Type B pancreatic cell (in vitro differentiated cells): Measurements from ENCODE around the gene FOXP3. TPM values are rescaled to one million over a fixed set of nuclear protein-coding genes. Genes with fewer than 3 reads are reported as not detected.

Experiments used
- DNase-seq: peaks from one replicate; pipeline ENCODE4 v3.0.0; 2021; ENCODE audit warnings: mixed read lengths; ENCODE audit not compliant: unreplicated experiment; ENCODE audit errors: extremely low spot score
- H3K27ac Mint-ChIP-seq: 2 replicates; pipeline ENCODE4 v1.8.0; 2021; ENCODE audit warnings: mild to moderate bottlenecking, mixed read lengths
- H3K27me3 Mint-ChIP-seq: 2 replicates; pipeline ENCODE4 v1.8.0; 2021; ENCODE audit warnings: mixed read lengths
- H3K36me3 Mint-ChIP-seq: 2 replicates; pipeline ENCODE4 v1.8.0; 2021; ENCODE audit warnings: mixed read lengths
- H3K4me1 Mint-ChIP-seq: one replicate; pipeline ENCODE4 v1.8.0; 2021; ENCODE audit warnings: mixed read lengths; ENCODE audit not compliant: unreplicated experiment
- H3K4me3 Mint-ChIP-seq: 2 replicates; pipeline ENCODE4 v1.8.0; 2021; ENCODE audit warnings: mild to moderate bottlenecking, mixed read lengths
- H3K9me3 Mint-ChIP-seq: 2 replicates; pipeline ENCODE4 v1.8.0; 2021; ENCODE audit warnings: mixed read lengths
- total RNA-seq: library from RNA; stranded (reverse); gene quantifications from 2 replicates; pipeline ENCODE4 v1.2.1, GENCODE V29; 2021; ENCODE audit warnings: low replicate concordance
- TF ChIP-seq, protein P1 (sequence below): fragments of 200-600 bp; sonication (generic); conservative IDR thresholded peaks from 2 replicates; pipeline ENCODE4 v1.5.0; 2021; ENCODE audit warnings: antibody characterized with exemption, mild to moderate bottlenecking

The FOXP3 gene
- total RNA-seq, 1 donor from 2014 or later: 0.58 TPM

DNA sequence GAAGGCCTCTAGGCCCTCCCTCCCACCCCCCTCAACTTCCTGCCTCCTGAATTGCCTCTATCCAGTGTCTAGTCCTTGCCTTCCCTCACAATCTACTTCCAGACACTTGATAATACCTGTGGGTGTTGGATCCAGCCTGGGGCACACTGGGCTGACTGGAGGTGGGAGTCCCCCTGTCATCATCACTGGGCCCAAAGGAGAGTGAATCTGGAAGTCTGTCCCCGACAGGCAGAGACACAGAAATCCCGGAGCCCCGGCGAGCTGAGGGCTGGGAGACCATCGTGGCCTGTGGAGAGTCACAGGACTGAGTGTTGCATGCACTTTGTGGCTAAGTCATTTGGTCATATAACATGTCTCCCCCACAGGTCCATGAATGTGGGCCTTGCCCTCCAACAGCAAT is 56.1 kb downstream of the FOXP3 start:
- no peaks in the 10 kb centered on the region for H3K27me3 Mint-ChIP-seq

GRCh38 chrX:49206543-49206942 is 58.0 kb downstream of the FOXP3 start:
- Mint-ChIP-seq H3K4me1 (no peaks in the 10 kb centered on the region), H3K4me3 (no peak overlapping the region), H3K36me3 (no peaks in the 10 kb centered on the region), H3K27me3 (no peaks in the 10 kb centered on the region), H3K27ac (no peak overlapping the region), H3K9me3 (no peaks in the 10 kb centered on the region)
- no peak for DNase-seq
- TF ChIP-seq, protein P1, sequence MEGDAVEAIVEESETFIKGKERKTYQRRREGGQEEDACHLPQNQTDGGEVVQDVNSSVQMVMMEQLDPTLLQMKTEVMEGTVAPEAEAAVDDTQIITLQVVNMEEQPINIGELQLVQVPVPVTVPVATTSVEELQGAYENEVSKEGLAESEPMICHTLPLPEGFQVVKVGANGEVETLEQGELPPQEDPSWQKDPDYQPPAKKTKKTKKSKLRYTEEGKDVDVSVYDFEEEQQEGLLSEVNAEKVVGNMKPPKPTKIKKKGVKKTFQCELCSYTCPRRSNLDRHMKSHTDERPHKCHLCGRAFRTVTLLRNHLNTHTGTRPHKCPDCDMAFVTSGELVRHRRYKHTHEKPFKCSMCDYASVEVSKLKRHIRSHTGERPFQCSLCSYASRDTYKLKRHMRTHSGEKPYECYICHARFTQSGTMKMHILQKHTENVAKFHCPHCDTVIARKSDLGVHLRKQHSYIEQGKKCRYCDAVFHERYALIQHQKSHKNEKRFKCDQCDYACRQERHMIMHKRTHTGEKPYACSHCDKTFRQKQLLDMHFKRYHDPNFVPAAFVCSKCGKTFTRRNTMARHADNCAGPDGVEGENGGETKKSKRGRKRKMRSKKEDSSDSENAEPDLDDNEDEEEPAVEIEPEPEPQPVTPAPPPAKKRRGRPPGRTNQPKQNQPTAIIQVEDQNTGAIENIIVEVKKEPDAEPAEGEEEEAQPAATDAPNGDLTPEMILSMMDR: no peak

More for the DNA sequence above, 56.1 kb downstream of the FOXP3 start:
- H3K4me1 Mint-ChIP-seq: no peaks in the 10 kb centered on the region
- H3K27ac Mint-ChIP-seq: no peak overlapping the region
- H3K4me3 Mint-ChIP-seq: no peak overlapping the region
- DNase-seq: no peak
- H3K9me3 Mint-ChIP-seq: no peaks in the 10 kb centered on the region
- TF ChIP-seq, protein P1: no peak
- H3K36me3 Mint-ChIP-seq: no peaks in the 10 kb centered on the region

GRCh38 chrX:49205443-49205842 is 59.1 kb downstream of the FOXP3 start:
- H3K27ac Mint-ChIP-seq: no peak overlapping the region
- H3K36me3 Mint-ChIP-seq: no peaks in the 10 kb centered on the region
- DNase-seq: no peak
- no peaks in the 10 kb centered on the region for H3K9me3 Mint-ChIP-seq
- H3K4me3 Mint-ChIP-seq: no peak overlapping the region
- TF ChIP-seq, protein P1: no peak
- H3K4me1 Mint-ChIP-seq: no peaks in the 10 kb centered on the region
- no peaks in the 10 kb centered on the region for H3K27me3 Mint-ChIP-seq

- no peaks in the 10 kb centered on the region for H3K9me3 Mint-ChIP-seq
- no peaks in the 10 kb centered on the region for H3K27me3 Mint-ChIP-seq
- no peaks in the 10 kb centered on the region for H3K4me1 Mint-ChIP-seq
- H3K4me3 Mint-ChIP-seq: no peak overlapping the region
- H3K36me3 Mint-ChIP-seq: no peaks in the 10 kb centered on the region
- no peak for DNase-seq
- no peak overlapping the region for H3K27ac Mint-ChIP-seq
- TF ChIP-seq, protein P1: no peak
Observed at GRCh38 chrX:49204709-49205108, 59.8 kb downstream of the FOXP3 start.

DNA sequence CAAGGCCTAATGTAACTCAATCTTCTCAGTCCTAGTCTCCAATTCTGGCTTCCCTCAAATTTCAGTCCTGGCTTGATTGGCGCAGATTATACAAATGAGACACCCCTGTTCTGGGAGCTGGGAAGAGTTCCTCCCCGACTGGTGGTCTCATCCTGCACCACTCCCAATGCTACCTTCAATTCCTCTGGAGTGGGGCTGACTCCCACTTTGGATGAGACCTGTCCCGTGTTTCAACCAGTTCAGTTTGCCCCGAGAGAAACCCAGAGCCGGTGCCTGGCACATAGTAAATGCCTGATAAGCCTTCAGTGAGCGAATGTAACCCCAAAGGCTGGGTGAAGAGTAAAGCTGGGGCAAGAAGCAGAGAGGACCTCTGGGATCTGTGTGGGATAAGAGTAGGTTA is 60.5 kb downstream of the FOXP3 start:
- TF ChIP-seq, protein P1: no peak
- Mint-ChIP-seq H3K27me3 (peaks cover under 1% of the 10 kb centered on the region), H3K27ac (no peak overlapping the region), H3K36me3 (no peaks in the 10 kb centered on the region), H3K4me3 (no peak overlapping the region), H3K9me3 (no peaks in the 10 kb centered on the region), H3K4me1 (no peaks in the 10 kb centered on the region)
- no peak for DNase-seq

GRCh38 chrX:49203536-49203935 is 61.0 kb downstream of the FOXP3 start:
- H3K27ac Mint-ChIP-seq: no peak overlapping the region
- H3K4me3 Mint-ChIP-seq: no peak overlapping the region
- H3K9me3 Mint-ChIP-seq: no peaks in the 10 kb centered on the region
- DNase-seq: no peak
- no peaks in the 10 kb centered on the region for H3K4me1 Mint-ChIP-seq
- no peaks in the 10 kb centered on the region for H3K36me3 Mint-ChIP-seq
- H3K27me3 Mint-ChIP-seq: peaks cover 5% of the 10 kb centered on the region
- TF ChIP-seq, protein P1: no peak
